Measurements from ENCODE around the gene KANSL1. TPM values are rescaled to one million over a fixed set of nuclear protein-coding genes. Genes with fewer than 3 reads are reported as not detected.

KANSL1 gene
- polyA plus RNA-seq, 1 donor from 2014 or later = 65.0 TPM

- peaks cover 99% of the 10 kb centered on the region for H3K79me2 ChIP-seq (replicated peaks; ENCODE audit: insufficient read depth, low read length)
- H3K4me3 ChIP-seq (ENCODE audit: low read length) = no peak overlapping the region
- H4K20me1 ChIP-seq (ENCODE audit: insufficient read depth) = peaks cover 86% of the 10 kb centered on the region
- peaks cover 15% of the 10 kb centered on the region for H3K36me3 ChIP-seq (ENCODE audit: insufficient read depth, low read length)
- no peak overlapping the region for H2AFZ ChIP-seq (ENCODE audit: low read depth, low read length)
- H3K4me2 ChIP-seq (ENCODE audit: low read length) = peak overlapping the region; percentile 1
- no peaks in the 10 kb centered on the region for H3F3A ChIP-seq (ENCODE audit: insufficient read depth, low read length, poor library complexity, severe bottlenecking)
- H3K27me3 ChIP-seq (ENCODE audit: insufficient read depth, low read depth, low read length) = no peaks in the 10 kb centered on the region
- H3K27ac ChIP-seq (ENCODE audit: low read length) = no peak overlapping the region
- no peak overlapping the region for H3K9ac ChIP-seq (ENCODE audit: low read length)
- H3K9me3 ChIP-seq (ENCODE audit: low read length) = no peaks in the 10 kb centered on the region
- H3K9me2 ChIP-seq (ENCODE audit: insufficient read depth, low read length) = no peaks in the 10 kb centered on the region
- no peak for TF ChIP-seq RAD21 (conservative IDR thresholded peaks at IDR 0.05)
- no peak for TF ChIP-seq SMC3 (conservative IDR thresholded peaks at IDR 0.05; ENCODE audit: poor library complexity)
- no peak for TF ChIP-seq CTCF (IDR thresholded peaks at IDR 0.05; ENCODE audit: poor library complexity, severe bottlenecking)
- TF ChIP-seq REST (IDR thresholded peaks at IDR 0.05; ENCODE audit: borderline replicate concordance) = no peak
- no peak for TF ChIP-seq EP300 (conservative IDR thresholded peaks at IDR 0.05; ENCODE audit: poor library complexity, severe bottlenecking)
- no peak for TF ChIP-seq POLR2AphosphoS5 (IDR thresholded peaks at IDR 0.05)
- TF ChIP-seq EZH2 (IDR thresholded peaks at IDR 0.05; ENCODE audit: borderline replicate concordance, insufficient read depth, low read length, poor library complexity, severe bottlenecking) = no peak
- TF ChIP-seq TAF1 (IDR thresholded peaks at IDR 0.05; ENCODE audit: low read depth) = no peak
- TF ChIP-seq MXI1 (conservative IDR thresholded peaks at IDR 0.05; ENCODE audit: poor library complexity, severe bottlenecking) = no peak
These were observed 26.5 kb downstream of the KANSL1 start for GRCh38 chr17:46166692-46167249.

GRCh38 chr17:46163929-46164594, 29.2 kb downstream of the KANSL1 start:
- no peaks in the 10 kb centered on the region for H3K36me3 ChIP-seq (ENCODE audit: insufficient read depth, low read length)
- peaks cover 83% of the 10 kb centered on the region for H4K20me1 ChIP-seq (ENCODE audit: insufficient read depth)
- H3K4me2 ChIP-seq (ENCODE audit: low read length) = no peak overlapping the region
- no peak for TF ChIP-seq EP300 (conservative IDR thresholded peaks at IDR 0.05; ENCODE audit: poor library complexity, severe bottlenecking)
- TF ChIP-seq TAF1 (IDR thresholded peaks at IDR 0.05; ENCODE audit: low read depth) = no peak
- TF ChIP-seq MXI1 (conservative IDR thresholded peaks at IDR 0.05; ENCODE audit: poor library complexity, severe bottlenecking) = no peak
- no peak for TF ChIP-seq RAD21 (conservative IDR thresholded peaks at IDR 0.05)
- no peak for TF ChIP-seq EZH2 (IDR thresholded peaks at IDR 0.05; ENCODE audit: borderline replicate concordance, insufficient read depth, low read length, poor library complexity, severe bottlenecking)
- no peak for TF ChIP-seq POLR2AphosphoS5 (IDR thresholded peaks at IDR 0.05)
- TF ChIP-seq SMC3 (conservative IDR thresholded peaks at IDR 0.05; ENCODE audit: poor library complexity) = no peak
- TF ChIP-seq CTCF (IDR thresholded peaks at IDR 0.05; ENCODE audit: poor library complexity, severe bottlenecking) = no peak
- no peak for TF ChIP-seq REST (IDR thresholded peaks at IDR 0.05; ENCODE audit: borderline replicate concordance)
- no peak overlapping the region for H2AFZ ChIP-seq (ENCODE audit: low read depth, low read length)
- H3K27me3 ChIP-seq (ENCODE audit: insufficient read depth, low read depth, low read length) = no peaks in the 10 kb centered on the region
- no peak overlapping the region for H3K9ac ChIP-seq (ENCODE audit: low read length)
- H3K9me2 ChIP-seq (ENCODE audit: insufficient read depth, low read length) = no peaks in the 10 kb centered on the region
- H3F3A ChIP-seq (ENCODE audit: insufficient read depth, low read length, poor library complexity, severe bottlenecking) = no peaks in the 10 kb centered on the region
- no peaks in the 10 kb centered on the region for H3K9me3 ChIP-seq (ENCODE audit: low read length)
- no peak overlapping the region for H3K4me3 ChIP-seq (ENCODE audit: low read length)
- H3K27ac ChIP-seq (ENCODE audit: low read length) = no peak overlapping the region
- H3K79me2 ChIP-seq (replicated peaks; ENCODE audit: insufficient read depth, low read length) = peaks cover 98% of the 10 kb centered on the region
